Astrocyte (in vitro differentiated cells and primary cell): ENCODE results near the gene EPHB1.

Source experiments
- CTCF ChIP-seq: IDR thresholded peaks from 2 replicates; pipeline ENCODE4 v1.5.1; 2011; ENCODE audit warnings: low read depth, mild to moderate bottlenecking, inconsistent platforms, low read length, moderate library complexity; ENCODE audit not compliant: insufficient read depth
- EZH2 ChIP-seq: IDR thresholded peaks from 2 replicates; pipeline ENCODE4 v1.6.1; 2012; ENCODE audit warnings: mild to moderate bottlenecking, low read length, inconsistent platforms; ENCODE audit not compliant: insufficient read depth

DNA sequence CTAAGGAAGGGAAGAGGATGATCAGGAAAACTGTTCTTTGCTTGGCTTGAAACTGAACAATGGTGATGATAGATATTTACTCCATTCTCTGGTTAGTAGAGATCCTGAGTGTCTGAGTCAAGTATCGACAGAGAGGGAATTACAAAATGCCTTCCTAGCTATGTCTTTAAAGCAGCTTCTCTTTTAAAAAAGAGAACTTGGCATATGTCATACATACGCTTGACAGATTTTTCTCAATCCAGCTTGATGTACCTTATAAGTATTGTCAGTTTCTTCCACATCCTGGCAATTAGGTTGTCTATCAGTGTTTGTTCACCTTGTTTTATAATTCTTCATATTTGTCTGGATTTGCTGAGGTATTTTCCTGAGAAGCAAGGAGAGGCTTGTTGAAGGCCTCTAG lies 5.0 kb upstream of the EPHB1 start:
- TF ChIP-seq CTCF (no peak), EZH2 (no peak)
